H9 (cell line): Measurements from ENCODE around the gene EVC. TPM values are rescaled to one million over a fixed set of nuclear protein-coding genes. Genes with fewer than 3 reads are reported as not detected.

ENCODE experiments used
- DNase-seq: peaks from one replicate; pipeline ENCODE4 v3.0.0-alpha.2; 2017
- H2AFZ ChIP-seq: one replicate; pipeline ENCODE4 v1.6.1; 2013; ENCODE audit warnings: mild to moderate bottlenecking, low read length, control low read depth, moderate library complexity
- H2AK5ac ChIP-seq: 2 replicates; pipeline ENCODE4 v1.6.1; 2013; ENCODE audit warnings: low read length, control low read depth, mixed read lengths; ENCODE audit not compliant: insufficient read length
- H2BK120ac ChIP-seq: one replicate; pipeline ENCODE4 v1.6.1; 2013; ENCODE audit warnings: low read depth, mild to moderate bottlenecking, low read length, control low read depth, inconsistent platforms; ENCODE audit not compliant: poor library complexity, severe bottlenecking
- H2BK12ac ChIP-seq: 2 replicates; pipeline ENCODE4 v1.6.1; 2013; ENCODE audit warnings: low read length, control low read depth, mixed read lengths, low read depth; ENCODE audit not compliant: insufficient read length
- H2BK15ac ChIP-seq: 2 replicates; pipeline ENCODE4 v1.6.1; 2013; ENCODE audit warnings: low read depth, low read length, control low read depth
- H2BK20ac ChIP-seq: one replicate; pipeline ENCODE4 v1.6.1; 2013; ENCODE audit warnings: low read depth, mild to moderate bottlenecking, low read length, control low read depth, inconsistent platforms; ENCODE audit not compliant: poor library complexity, severe bottlenecking
- H2BK5ac ChIP-seq: 2 replicates; pipeline ENCODE4 v1.6.1; 2013; ENCODE audit warnings: low read length, control low read depth, mixed read lengths; ENCODE audit not compliant: insufficient read length
- H3K14ac ChIP-seq: 2 replicates; pipeline ENCODE4 v1.6.1; 2013; ENCODE audit warnings: low read length, control low read depth; ENCODE audit not compliant: insufficient read depth
- H3K18ac ChIP-seq: 2 replicates; pipeline ENCODE4 v1.6.1; 2013; ENCODE audit warnings: low read depth, mild to moderate bottlenecking, mixed read lengths, low read length, control low read depth; ENCODE audit not compliant: insufficient read length
- H3K23ac ChIP-seq: 2 replicates; pipeline ENCODE4 v1.6.1; 2013; ENCODE audit warnings: low read length, control low read depth, mixed read lengths, low read depth; ENCODE audit not compliant: insufficient read length
- H3K23me2 ChIP-seq: 2 replicates; pipeline ENCODE4 v1.6.1; 2013; ENCODE audit warnings: low read depth, mild to moderate bottlenecking, mixed read lengths, low read length, control low read depth; ENCODE audit not compliant: insufficient read length, poor library complexity, severe bottlenecking
- H3K27ac ChIP-seq: 2 replicates; pipeline ENCODE4 v1.5.1; 2013; ENCODE audit warnings: low read length, control low read depth, mixed read lengths, low read depth; ENCODE audit not compliant: insufficient read length
- H3K27me3 ChIP-seq: 2 replicates; pipeline ENCODE4 v1.6.1; 2013; ENCODE audit warnings: low read length, control low read depth, inconsistent platforms; ENCODE audit not compliant: insufficient read depth
- H3K4ac ChIP-seq: 2 replicates; pipeline ENCODE4 v1.6.1; 2013; ENCODE audit warnings: low read depth, mild to moderate bottlenecking, control low read depth, inconsistent platforms, low read length, moderate library complexity
- H3K4me1 ChIP-seq: 2 replicates; pipeline ENCODE4 v1.6.1; 2013; ENCODE audit warnings: low read length, control low read depth, inconsistent platforms; ENCODE audit not compliant: insufficient read depth
- H3K4me2 ChIP-seq: 2 replicates; pipeline ENCODE4 v1.6.1; 2013; ENCODE audit warnings: low read length, control low read depth, mixed read lengths; ENCODE audit not compliant: insufficient read length, insufficient read depth
- H3K56ac ChIP-seq: 2 replicates; pipeline ENCODE4 v1.6.1; 2013; ENCODE audit warnings: low read depth, mild to moderate bottlenecking, mixed read lengths, low read length, control low read depth; ENCODE audit not compliant: insufficient read length
- H3K79me1 ChIP-seq: 2 replicates; pipeline ENCODE4 v1.6.1; 2013; ENCODE audit warnings: low read depth, mild to moderate bottlenecking, moderate library complexity, low read length, control low read depth, inconsistent platforms; ENCODE audit not compliant: insufficient read depth, poor library complexity, severe bottlenecking
- H3K79me2 ChIP-seq: 2 replicates; pipeline ENCODE4 v1.6.1; 2013; ENCODE audit warnings: low read length, control low read depth, inconsistent platforms; ENCODE audit not compliant: insufficient read depth
- H3K9ac ChIP-seq: 2 replicates; pipeline ENCODE4 v1.6.1; 2013; ENCODE audit warnings: low read length, control low read depth, mixed read lengths; ENCODE audit not compliant: insufficient read length; ENCODE audit errors: extremely low read depth
- H3K9me3 ChIP-seq: one replicate; pipeline ENCODE4 v1.6.1; 2013; ENCODE audit warnings: low read depth, low read length, inconsistent platforms; ENCODE audit not compliant: control insufficient read depth
- H3T11ph ChIP-seq: one replicate; pipeline ENCODE4 v1.6.1; 2013; ENCODE audit warnings: mild to moderate bottlenecking, low read length, control low read depth, inconsistent platforms
- H4K20me1 ChIP-seq: one replicate; pipeline ENCODE4 v1.6.1; 2013; ENCODE audit not compliant: control insufficient read depth, insufficient read length, insufficient read depth
- H4K5ac ChIP-seq: 2 replicates; pipeline ENCODE4 v1.6.1; 2013; ENCODE audit warnings: low read depth, mild to moderate bottlenecking, mixed read lengths, low read length, control low read depth; ENCODE audit not compliant: insufficient read length
- H4K8ac ChIP-seq: replicated peaks from 2 replicates; pipeline ENCODE4 v1.6.1; 2013; ENCODE audit warnings: low read length, control low read depth, mixed read lengths, low read depth; ENCODE audit not compliant: insufficient read length
- H4K91ac ChIP-seq: 2 replicates; pipeline ENCODE4 v1.6.1; 2013; ENCODE audit warnings: low read depth, mild to moderate bottlenecking, moderate library complexity, mixed read lengths, low read length, control low read depth; ENCODE audit not compliant: insufficient read length
- H3K27ac Mint-ChIP-seq, 3 experiments: 2 replicates in 2 of 3; 3 replicates in 1 of 3; pipeline ENCODE4 v1.8.0; 2020 to 2021; ENCODE audit warnings: mixed read lengths in 3 of 3, mild to moderate bottlenecking in 1 of 3, moderate library complexity in 1 of 3
- H3K27me3 Mint-ChIP-seq: 2 replicates; pipeline ENCODE4 v1.8.0; 2021; ENCODE audit warnings: low read depth, mild to moderate bottlenecking, moderate library complexity, mixed read lengths
- H3K36me3 Mint-ChIP-seq, 3 experiments: 2 replicates in 2 of 3; 3 replicates in 1 of 3; pipeline ENCODE4 v1.8.0; 2020 to 2021; ENCODE audit warnings: low read depth in 3 of 3, mixed read lengths in 3 of 3; ENCODE audit not compliant: insufficient read depth in 1 of 3
- H3K4me1 Mint-ChIP-seq, 2 experiments: 2 replicates each; pipeline ENCODE4 v1.8.0; 2020; ENCODE audit warnings: mixed read lengths in 2 of 2
- H3K4me3 Mint-ChIP-seq, 2 experiments: 2 replicates in 1 of 2; 3 replicates in 1 of 2; pipeline ENCODE4 v1.8.0; 2020 to 2021; ENCODE audit warnings: mild to moderate bottlenecking in 2 of 2, mixed read lengths in 2 of 2, moderate library complexity in 1 of 2
- H3K9me3 Mint-ChIP-seq, 2 experiments: 2 replicates in 1 of 2; 3 replicates in 1 of 2; pipeline ENCODE4 v1.8.0; 2020; ENCODE audit warnings: mild to moderate bottlenecking in 2 of 2, mixed read lengths in 2 of 2, moderate library complexity in 1 of 2
- CTCF ChIP-seq: fragments of 200-600 bp; sonication (generic); conservative IDR thresholded peaks from 3 replicates; pipeline ENCODE4 v1.8.0; 2021; ENCODE audit warnings: antibody characterized with exemption, mild to moderate bottlenecking
- WGBS: extraction: QIAGEN DNeasy Blood & Tissue Kit; methylation state at CpG from one replicate; pipeline ENCODE4 v1.1.7; 2013; ENCODE audit warnings: missing lambda C conversion rate, low lambda C conversion rate, mixed read lengths; ENCODE audit not compliant: insufficient read length; ENCODE audit errors: extremely low coverage; 5-methylcytosine and 5-hydroxymethylcytosine counted together
- total RNA-seq: library from RNA; stranded (reverse); gene quantifications from 2 replicates; pipeline ENCODE4 v1.2.1, GENCODE V29; 2021

EVC gene
- total RNA-seq, 1 experiment from 2014 or later: 10.1 TPM

- Histone ChIP-seq H3K56ac (no peak overlapping the region), H2BK12ac (no peak overlapping the region), H3K14ac (no peak overlapping the region), H3K4me1 (no peaks in the 10 kb centered on the region), H3K27ac (no peak overlapping the region), H3K79me2 (no peaks in the 10 kb centered on the region), H4K8ac (no peak overlapping the region), H2BK5ac (no peak overlapping the region), H3K23ac (no peak overlapping the region), H3K18ac (no peak overlapping the region), H2BK120ac (no peak overlapping the region), H2BK20ac (no peak overlapping the region), H4K20me1 (no peaks in the 10 kb centered on the region), H3K4ac (no peak overlapping the region), H3K23me2 (no peaks in the 10 kb centered on the region), H2BK15ac (no peak overlapping the region), H2AFZ (no peak overlapping the region), H3T11ph (no peak overlapping the region), H4K91ac (no peak overlapping the region), H2AK5ac (no peak overlapping the region), H3K27me3 (no peaks in the 10 kb centered on the region), H3K79me1 (no peaks in the 10 kb centered on the region), H3K9ac (no peak overlapping the region), H4K5ac (no peak overlapping the region), H3K9me3 (no peaks in the 10 kb centered on the region), H3K4me2 (no peak overlapping the region)
- no peak overlapping the region for H3K4me3 Mint-ChIP-seq
- no peak overlapping the region for H3K27ac Mint-ChIP-seq
- peaks cover 8 to 14% (median 8%) of the 10 kb centered on the region in 3 experiments; a peak in 5 of 7 replicates for H3K36me3 Mint-ChIP-seq
- H3K27me3 Mint-ChIP-seq: no peaks in the 10 kb centered on the region; the same call in 1 of the 2 replicates
- no peaks in the 10 kb centered on the region for H3K4me1 Mint-ChIP-seq
- H3K9me3 Mint-ChIP-seq: no peaks in the 10 kb centered on the region
- TF ChIP-seq CTCF: no peak
- WGBS: no CpG with 5 or more reads among the region's 5 CpGs
- DNase-seq: no peak
Observed at GRCh38 chr4:5795580-5795979, 84.6 kb downstream of the EVC start.
